Measurements from ENCODE around the gene SETDB1. TPM values are rescaled to one million over a fixed set of nuclear protein-coding genes. Genes with fewer than 3 reads are reported as not detected.

The SETDB1 gene
- total RNA-seq, 2 donors from 2014 or later, result 68.6 to 73.5 TPM

GRCh38 chr1:151013518-151013917 is 87.4 kb downstream of the SETDB1 start:
- Histone ChIP-seq H3K4me1 (ENCODE audit: control insufficient read depth, insufficient read depth, low read length) (peaks cover 6% of the 10 kb centered on the region), H3K27me3 (ENCODE audit: control insufficient read depth, insufficient read depth, low read length, poor library complexity, severe bottlenecking) (no peaks in the 10 kb centered on the region), H3K9me3 (ENCODE audit: control insufficient read depth, low read length) (no peaks in the 10 kb centered on the region), H3K36me3 (ENCODE audit: control insufficient read depth, insufficient read depth, low read length) (no peaks in the 10 kb centered on the region), H3K4me3 (ENCODE audit: low read length) (no peak overlapping the region), H3K27ac (ENCODE audit: low read depth, low read length) (no peak overlapping the region), H3K9ac (ENCODE audit: extremely low read depth, low read length, poor library complexity, severe bottlenecking) (no peak overlapping the region)
- DNase-seq, result no peak
- 87 to 92% methylated on average over 2 of the region's 2 CpGs for WGBS, 2 experiments (ENCODE audit: insufficient coverage in 1 of 2, insufficient read length in 1 of 2)
- Mint-ChIP-seq H3K27ac (no peak overlapping the region), H3K4me3 (no peak overlapping the region), H3K27me3 (ENCODE audit: insufficient read depth) (no peaks in the 10 kb centered on the region), H3K36me3 (ENCODE audit: low read depth) (peaks cover 4% of the 10 kb centered on the region), H3K9me3 (no peaks in the 10 kb centered on the region), H3K4me1 (peaks cover 7% of the 10 kb centered on the region)
- TF ChIP-seq, protein P1, sequence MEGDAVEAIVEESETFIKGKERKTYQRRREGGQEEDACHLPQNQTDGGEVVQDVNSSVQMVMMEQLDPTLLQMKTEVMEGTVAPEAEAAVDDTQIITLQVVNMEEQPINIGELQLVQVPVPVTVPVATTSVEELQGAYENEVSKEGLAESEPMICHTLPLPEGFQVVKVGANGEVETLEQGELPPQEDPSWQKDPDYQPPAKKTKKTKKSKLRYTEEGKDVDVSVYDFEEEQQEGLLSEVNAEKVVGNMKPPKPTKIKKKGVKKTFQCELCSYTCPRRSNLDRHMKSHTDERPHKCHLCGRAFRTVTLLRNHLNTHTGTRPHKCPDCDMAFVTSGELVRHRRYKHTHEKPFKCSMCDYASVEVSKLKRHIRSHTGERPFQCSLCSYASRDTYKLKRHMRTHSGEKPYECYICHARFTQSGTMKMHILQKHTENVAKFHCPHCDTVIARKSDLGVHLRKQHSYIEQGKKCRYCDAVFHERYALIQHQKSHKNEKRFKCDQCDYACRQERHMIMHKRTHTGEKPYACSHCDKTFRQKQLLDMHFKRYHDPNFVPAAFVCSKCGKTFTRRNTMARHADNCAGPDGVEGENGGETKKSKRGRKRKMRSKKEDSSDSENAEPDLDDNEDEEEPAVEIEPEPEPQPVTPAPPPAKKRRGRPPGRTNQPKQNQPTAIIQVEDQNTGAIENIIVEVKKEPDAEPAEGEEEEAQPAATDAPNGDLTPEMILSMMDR (conservative IDR thresholded peaks at IDR 0.05), result no peak

Other genes with a start within 250 kb of the SETDB1 start
- 10 to 100 TPM; 45.1 to 45.2 TPM for gene GOLPH3L, start 229.2 kb upstream of the SETDB1 start, total RNA-seq
- not detected for gene HORMAD1, start 205.5 kb upstream of the SETDB1 start, total RNA-seq
- not detected for gene CTSS, start 160.6 kb upstream of the SETDB1 start, total RNA-seq
- gene CTSK, start 118.1 kb upstream of the SETDB1 start, total RNA-seq, result 1 to 10 TPM; 6.1 to 8.4 TPM
- gene ARNT, start 49.8 kb upstream of the SETDB1 start, total RNA-seq, result 10 to 100 TPM; 39.6 to 44.6 TPM
- gene CTXND2, start 39.2 kb upstream of the SETDB1 start, total RNA-seq, result not detected
- 100 to 1,000 TPM; 143 to 183 TPM for gene CERS2, start 48.5 kb downstream of the SETDB1 start, total RNA-seq
- gene ANXA9, start 55.9 kb downstream of the SETDB1 start, total RNA-seq, result not detected
- gene MINDY1, start 80.5 kb downstream of the SETDB1 start, total RNA-seq, result 10 to 100 TPM in 1 of 2 donors, 1 to 10 TPM in 1; 8.6 to 10.8 TPM
- gene PRUNE1, start 82.1 kb downstream of the SETDB1 start, total RNA-seq, result 10 to 100 TPM; 23.8 to 29.3 TPM
- gene BNIPL, start 110.2 kb downstream of the SETDB1 start, total RNA-seq, result 1 to 10 TPM; 1.6 to 2.9 TPM
- 1 to 10 TPM; 4.7 to 6.6 TPM for gene C1orf56, start 121.4 kb downstream of the SETDB1 start, total RNA-seq
- gene CDC42SE1, start 133.3 kb downstream of the SETDB1 start, total RNA-seq, result 10 to 100 TPM; 69.8 to 74.5 TPM
- gene MLLT11, start 134.0 kb downstream of the SETDB1 start, total RNA-seq, result 10 to 100 TPM; 16.5 to 19.2 TPM
- gene GABPB2, start 144.4 kb downstream of the SETDB1 start, total RNA-seq, result 1 to 10 TPM; 7.5 to 7.7 TPM
- gene SEMA6C, start 220.3 kb downstream of the SETDB1 start, total RNA-seq, result 10 to 100 TPM; 23.8 to 26.5 TPM
- gene TNFAIP8L2, start 230.3 kb downstream of the SETDB1 start, total RNA-seq, result not detected
- gene LYSMD1, start 239.5 kb downstream of the SETDB1 start, total RNA-seq, result 10 to 100 TPM in 1 of 2 donors, 1 to 10 TPM in 1; 9.1 to 13.0 TPM
- 10 to 100 TPM; 41.1 to 44.8 TPM for gene SCNM1, start 239.8 kb downstream of the SETDB1 start, total RNA-seq
- gene TMOD4, start 249.6 kb downstream of the SETDB1 start, total RNA-seq, result 1 to 10 TPM; 1.0 to 1.9 TPM